ENCODE data around the gene TBX20. TPM values are rescaled to one million over a fixed set of nuclear protein-coding genes. Genes with fewer than 3 reads are reported as not detected.

Gene TBX20
- total RNA-seq, 1 donor from 2014 or later = 1.3 TPM

DNA sequence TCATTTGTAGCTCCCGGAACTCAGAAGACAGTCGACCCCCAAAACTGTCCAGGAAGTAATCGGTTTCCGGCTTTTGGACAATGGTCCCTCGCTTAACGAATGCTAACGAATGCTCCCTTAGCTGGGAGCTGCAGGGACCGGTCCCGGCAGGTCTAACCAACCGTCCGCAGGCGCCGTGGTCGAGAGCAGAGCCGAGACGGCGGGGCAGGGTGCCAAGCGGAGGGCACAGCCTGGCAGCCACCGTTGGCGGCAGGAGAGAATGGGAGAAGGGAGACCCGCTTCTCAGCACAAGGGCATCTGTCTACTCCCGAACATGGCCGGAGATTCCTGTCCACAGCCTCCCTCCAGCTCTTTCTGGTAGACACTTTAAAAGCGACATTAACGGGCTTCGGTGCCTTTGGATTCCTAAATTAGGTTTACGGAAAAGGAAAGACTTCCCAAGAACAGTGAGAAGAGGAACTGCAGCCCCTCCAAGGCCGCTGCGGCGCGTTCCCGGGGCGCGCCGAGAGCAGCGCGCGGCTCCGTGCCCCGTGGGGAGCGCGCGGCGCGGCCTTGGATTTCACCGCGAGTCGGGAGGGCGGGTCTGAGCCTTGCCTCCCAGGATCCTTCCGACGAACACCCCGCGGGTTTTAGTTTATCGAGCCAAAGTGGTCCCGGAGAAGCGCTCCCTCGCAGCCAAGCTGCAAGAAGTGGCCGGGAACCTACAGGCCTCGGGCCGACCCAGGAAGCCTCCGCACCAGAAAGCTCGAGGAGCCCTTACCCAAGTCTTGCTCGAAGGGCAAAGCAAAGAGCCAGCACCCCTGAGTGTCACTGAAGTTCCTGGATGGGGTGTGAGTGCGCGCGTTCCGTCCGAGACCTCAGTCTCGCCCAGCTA lies 3.6 kb upstream of the TBX20 start:
- Histone ChIP-seq H2AFZ (ENCODE audit: low read depth, low read length) (peak overlapping the region; percentile 41), H3K9ac (ENCODE audit: low read length) (no peak overlapping the region)

DNA sequence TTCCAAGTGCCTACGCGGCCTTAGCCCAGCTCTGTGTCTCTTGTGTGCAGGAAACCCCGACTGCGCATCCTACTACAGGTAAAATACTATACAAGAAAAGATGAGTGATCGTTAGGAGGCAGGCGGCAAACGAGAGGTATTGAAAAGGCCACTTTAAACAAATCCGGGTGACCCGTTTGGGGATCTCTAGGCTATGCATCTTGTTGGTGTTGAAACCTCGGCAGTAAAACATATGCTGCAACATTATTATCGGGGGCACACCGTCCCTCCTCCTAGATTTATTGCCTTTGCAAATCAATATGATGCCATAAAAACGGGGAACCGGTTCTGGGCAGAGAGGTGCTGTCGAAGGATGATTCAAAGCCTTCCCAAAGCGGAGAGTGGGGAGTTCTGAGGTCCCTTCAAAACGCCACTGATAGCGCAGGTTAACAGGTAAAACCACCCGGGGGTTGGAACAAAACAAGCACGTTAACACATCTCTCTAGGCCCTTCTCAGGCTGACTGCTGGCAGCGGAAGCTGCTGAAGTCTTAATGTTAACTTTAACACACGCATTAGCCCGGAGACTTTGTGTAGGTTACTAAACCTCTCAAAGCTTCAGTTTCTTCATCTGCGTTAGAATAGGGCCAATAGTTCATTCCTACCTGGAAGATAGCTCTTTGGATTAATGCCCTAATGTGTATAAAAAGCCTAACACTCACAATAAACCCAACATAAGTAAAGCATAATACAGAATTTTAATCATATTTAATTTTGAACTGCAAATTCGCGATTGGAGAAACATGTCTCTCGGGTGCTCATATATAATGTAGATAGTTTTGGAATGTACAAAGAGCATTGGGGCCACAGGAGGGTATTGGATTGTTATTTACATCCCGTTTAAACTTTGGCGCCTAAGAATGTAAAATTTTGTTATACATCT lies 2.6 kb upstream of the TBX20 start:
- H3K27me3 Mint-ChIP-seq (ENCODE audit: low read depth, unreplicated experiment) = peaks cover 86% of the 10 kb centered on the region
- FAIRE-seq (no peak), DNase-seq (ENCODE audit: low read depth) (no peak)
- H3K9me3 ChIP-seq (ENCODE audit: insufficient read depth, low read depth, low read length) = peaks cover 9% of the 10 kb centered on the region
- H3K4me3 Mint-ChIP-seq (ENCODE audit: unreplicated experiment) = no peak overlapping the region
- TF ChIP-seq, protein P1, sequence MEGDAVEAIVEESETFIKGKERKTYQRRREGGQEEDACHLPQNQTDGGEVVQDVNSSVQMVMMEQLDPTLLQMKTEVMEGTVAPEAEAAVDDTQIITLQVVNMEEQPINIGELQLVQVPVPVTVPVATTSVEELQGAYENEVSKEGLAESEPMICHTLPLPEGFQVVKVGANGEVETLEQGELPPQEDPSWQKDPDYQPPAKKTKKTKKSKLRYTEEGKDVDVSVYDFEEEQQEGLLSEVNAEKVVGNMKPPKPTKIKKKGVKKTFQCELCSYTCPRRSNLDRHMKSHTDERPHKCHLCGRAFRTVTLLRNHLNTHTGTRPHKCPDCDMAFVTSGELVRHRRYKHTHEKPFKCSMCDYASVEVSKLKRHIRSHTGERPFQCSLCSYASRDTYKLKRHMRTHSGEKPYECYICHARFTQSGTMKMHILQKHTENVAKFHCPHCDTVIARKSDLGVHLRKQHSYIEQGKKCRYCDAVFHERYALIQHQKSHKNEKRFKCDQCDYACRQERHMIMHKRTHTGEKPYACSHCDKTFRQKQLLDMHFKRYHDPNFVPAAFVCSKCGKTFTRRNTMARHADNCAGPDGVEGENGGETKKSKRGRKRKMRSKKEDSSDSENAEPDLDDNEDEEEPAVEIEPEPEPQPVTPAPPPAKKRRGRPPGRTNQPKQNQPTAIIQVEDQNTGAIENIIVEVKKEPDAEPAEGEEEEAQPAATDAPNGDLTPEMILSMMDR (IDR thresholded peaks at IDR 0.05; ENCODE audit: insufficient read depth, low read depth, low read length) = no peak
- no peak for TF ChIP-seq EZH2 (IDR thresholded peaks at IDR 0.05; ENCODE audit: insufficient read depth, low read length)
- H3K9me3 Mint-ChIP-seq (ENCODE audit: unreplicated experiment) = peaks cover 33% of the 10 kb centered on the region
- no peak overlapping the region for H2AFZ ChIP-seq (ENCODE audit: low read depth, low read length)
- H3K27ac ChIP-seq (ENCODE audit: low read depth, low read length) = no peak overlapping the region
- no peaks in the 10 kb centered on the region for H4K20me1 ChIP-seq (ENCODE audit: insufficient read depth, low read length)
- no peak overlapping the region for H3K4me3 ChIP-seq (ENCODE audit: insufficient read depth, low read depth, low read length)
- no peaks in the 10 kb centered on the region for H3K36me3 Mint-ChIP-seq (ENCODE audit: low read depth, unreplicated experiment)
- no peak overlapping the region for H3K9ac ChIP-seq (ENCODE audit: low read length)
- H3K36me3 ChIP-seq (ENCODE audit: insufficient read depth, low read length) = no peaks in the 10 kb centered on the region
- peak overlapping the region; percentile 47 for H3K27ac Mint-ChIP-seq (ENCODE audit: unreplicated experiment)
- no peak overlapping the region for H3K4me2 ChIP-seq (ENCODE audit: low read length)
- no peaks in the 10 kb centered on the region for H3K79me2 ChIP-seq (ENCODE audit: insufficient read depth, low read length)
- peaks cover 99% of the 10 kb centered on the region for H3K27me3 ChIP-seq (ENCODE audit: insufficient read depth, low read length)
- no peaks in the 10 kb centered on the region for H3K4me1 Mint-ChIP-seq (ENCODE audit: low read depth, unreplicated experiment)
- H3K4me1 ChIP-seq (ENCODE audit: insufficient read depth, low read length) = peaks cover 8% of the 10 kb centered on the region

More for the DNA sequence above, 3.6 kb upstream of the TBX20 start:
- Mint-ChIP-seq H3K9me3 (ENCODE audit: unreplicated experiment) (peaks cover 33% of the 10 kb centered on the region), H3K27me3 (ENCODE audit: low read depth, unreplicated experiment) (peaks cover 80% of the 10 kb centered on the region), H3K4me1 (ENCODE audit: low read depth, unreplicated experiment) (no peaks in the 10 kb centered on the region), H3K27ac (ENCODE audit: unreplicated experiment) (no peak overlapping the region), H3K36me3 (ENCODE audit: low read depth, unreplicated experiment) (no peaks in the 10 kb centered on the region), H3K4me3 (ENCODE audit: unreplicated experiment) (no peak overlapping the region)
- FAIRE-seq = no peak
- Histone ChIP-seq H3K79me2 (ENCODE audit: insufficient read depth, low read length) (no peaks in the 10 kb centered on the region), H3K36me3 (ENCODE audit: insufficient read depth, low read length) (no peaks in the 10 kb centered on the region), H3K27ac (ENCODE audit: low read depth, low read length) (no peak overlapping the region), H3K4me3 (ENCODE audit: insufficient read depth, low read depth, low read length) (no peak overlapping the region), H3K27me3 (ENCODE audit: insufficient read depth, low read length) (peaks cover 100% of the 10 kb centered on the region), H3K4me2 (ENCODE audit: low read length) (peak overlapping the region; percentile 39), H4K20me1 (ENCODE audit: insufficient read depth, low read length) (no peaks in the 10 kb centered on the region), H3K4me1 (ENCODE audit: insufficient read depth, low read length) (peaks cover 8% of the 10 kb centered on the region), H3K9me3 (ENCODE audit: insufficient read depth, low read depth, low read length) (peaks cover 9% of the 10 kb centered on the region)
- TF ChIP-seq, protein P1 (IDR thresholded peaks at IDR 0.05; ENCODE audit: insufficient read depth, low read depth, low read length) = no peak
- peak; percentile 92 for TF ChIP-seq EZH2 (IDR thresholded peaks at IDR 0.05; ENCODE audit: insufficient read depth, low read length)
- no peak for DNase-seq (ENCODE audit: low read depth)

Data from astrocyte (in vitro differentiated cells and primary cell).